SK-N-SH (cell line): ENCODE data around the gene LILRB4. TPM values are rescaled to one million over a fixed set of nuclear protein-coding genes. Genes with fewer than 3 reads are reported as not detected.

ENCODE experiments used
- CTCF ChIA-PET: fragments of 300-600, 350-600 bp; formaldehyde crosslinking; extraction: SDS; loops from one replicate; lab custom pipeline; 2021; lab: Yijun Ruan, JAX
- POLR2A ChIA-PET: fragments of 350-600 bp; sonication (Branson Sonifier 250); formaldehyde crosslinking; extraction: SDS; loops from one replicate; lab custom pipeline; 2020; ENCODE audit warnings: antibody characterized with exemption, inconsistent platforms; lab: Yijun Ruan, JAX
- DNase-seq: peaks from one replicate; pipeline ENCODE4 v3.0.0; 2012
- H2AFZ ChIP-seq: fragments of 200-600 bp; sonication (generic); 2 replicates; pipeline ENCODE4 v1.8.1; 2016; ENCODE audit warnings: antibody characterized with exemption, mild to moderate bottlenecking, low read depth
- H3F3A ChIP-seq: fragments of 200-600 bp; sonication (generic); replicated peaks from 2 replicates; pipeline ENCODE3; 2016; ENCODE audit warnings: antibody characterized with exemption, mild to moderate bottlenecking; ENCODE audit not compliant: insufficient read depth
- H3K27ac ChIP-seq, 2 experiments: fragments of 200-500 bp in 1 of 2; fragments of 200-600 bp in 1 of 2; sonication (Bioruptor generic) in 1 of 2; sonication (generic), shearing (Covaris generic) in 1 of 2; 2 replicates each; pipeline versions ENCODE4 v1.5.1 to v1.6.1; 2014 to 2016; ENCODE audit warnings: low read depth in 2 of 2, inconsistent platforms in 1 of 2, low read length in 1 of 2, mild to moderate bottlenecking in 1 of 2, mixed read lengths in 1 of 2
- H3K27me3 ChIP-seq: fragments of 200-600 bp; sonication (generic), shearing (Covaris generic); 2 replicates; pipeline ENCODE4 v1.6.1; 2016; ENCODE audit warnings: mixed run types; ENCODE audit not compliant: insufficient read depth
- H3K36me3 ChIP-seq, 2 experiments: fragments of 200-500 bp in 1 of 2; fragments of 200-600 bp in 1 of 2; sonication (Bioruptor generic) in 1 of 2; sonication (generic) in 1 of 2; replicated peaks in 1 of 2; 2 replicates each; pipeline versions ENCODE3 to v1.5.1; 2014 to 2016; ENCODE audit warnings: low read length in 1 of 2, mild to moderate bottlenecking in 1 of 2; ENCODE audit not compliant: insufficient read depth in 2 of 2, control insufficient read depth in 1 of 2
- H3K4me1 ChIP-seq, 2 experiments: fragments of 200-500 bp in 1 of 2; fragments of 200-600 bp in 1 of 2; sonication (Bioruptor generic) in 1 of 2; sonication (generic), shearing (Covaris generic) in 1 of 2; 2 replicates each; pipeline versions ENCODE4 v1.5.1 to v1.6.1; 2014 to 2016; ENCODE audit warnings: low read depth in 1 of 2, low read length in 1 of 2, mixed run types in 1 of 2; ENCODE audit not compliant: insufficient read depth in 2 of 2, control insufficient read depth in 1 of 2
- H3K4me2 ChIP-seq: fragments of 200-600 bp; sonication (generic), shearing (Covaris generic); 2 replicates; pipeline ENCODE4 v1.6.1; 2017; ENCODE audit warnings: mixed run types
- H3K4me3 ChIP-seq, 2 experiments: fragments of 200-500 bp in 1 of 2; fragments of 200-600 bp in 1 of 2; sonication (Bioruptor generic) in 1 of 2; sonication (generic), shearing (Covaris generic) in 1 of 2; 2 replicates each; pipeline versions ENCODE4 v1.5.1 to v1.8.1; 2014 to 2016; ENCODE audit warnings: low read depth in 2 of 2, inconsistent platforms in 1 of 2, low read length in 1 of 2, mild to moderate bottlenecking in 1 of 2, mixed read lengths in 1 of 2, moderate library complexity in 1 of 2
- H3K79me2 ChIP-seq: fragments of 200-600 bp; sonication (generic); 2 replicates; pipeline ENCODE4 v1.8.1; 2017; ENCODE audit warnings: mild to moderate bottlenecking; ENCODE audit not compliant: insufficient read depth
- H3K9ac ChIP-seq: fragments of 200-600 bp; sonication (generic); 2 replicates; pipeline ENCODE4 v1.6.1; 2017; ENCODE audit warnings: mixed run types
- H3K9me2 ChIP-seq: fragments of 200-600 bp; sonication (generic); 2 replicates; pipeline ENCODE4 v1.6.1; 2017; ENCODE audit warnings: mixed run types
- H3K9me3 ChIP-seq: fragments of 200-600 bp; sonication (generic); 2 replicates; pipeline ENCODE4 v1.6.1; 2017; ENCODE audit warnings: mixed run types, mild to moderate bottlenecking, moderate library complexity
- H4K20me1 ChIP-seq: fragments of 200-600 bp; sonication (generic); 2 replicates; pipeline ENCODE4 v1.6.1; 2017; ENCODE audit warnings: mild to moderate bottlenecking, mixed run types; ENCODE audit not compliant: insufficient read depth
- CHD2 ChIP-seq: fragments of 150-350 bp; IDR thresholded peaks from 2 replicates; pipeline ENCODE4 v1.6.1; 2018; ENCODE audit warnings: low read length; ENCODE audit not compliant: partially characterized antibody
- EP300 ChIP-seq, 2 experiments: IDR thresholded peaks; 2 replicates each; pipeline versions ENCODE4 v1.4.0 to v1.6.1; 2012; ENCODE audit warnings: borderline replicate concordance in 1 of 2, low read depth in 1 of 2, low read length in 1 of 2
- FOSL2 ChIP-seq: IDR thresholded peaks from 2 replicates; pipeline ENCODE4 v1.4.0; 2012; ENCODE audit warnings: low read depth, mild to moderate bottlenecking, moderate library complexity, borderline replicate concordance
- FOXJ3 ChIP-seq: sonication (generic); formaldehyde crosslinking; IDR thresholded peaks from 2 replicates; pipeline ENCODE4 v1.5.1; 2020; ENCODE audit warnings: mild to moderate bottlenecking, missing genetic modification reagents
- GATA2 ChIP-seq: sonication (generic); formaldehyde crosslinking; IDR thresholded peaks from 2 replicates; pipeline ENCODE4 v1.5.0; 2020; ENCODE audit warnings: mild to moderate bottlenecking, missing genetic modification reagents
- JUND ChIP-seq: IDR thresholded peaks from 2 replicates; pipeline ENCODE4 v1.4.0; 2012
- MEF2A ChIP-seq: IDR thresholded peaks from 2 replicates; pipeline ENCODE4 v1.4.0; 2012; ENCODE audit warnings: low read depth, borderline replicate concordance
- PBX3 ChIP-seq: IDR thresholded peaks from 2 replicates; pipeline ENCODE4; 2012
- RCOR1 ChIP-seq: fragments of 150-350 bp; IDR thresholded peaks from 2 replicates; pipeline ENCODE4 v1.6.1; 2017; ENCODE audit warnings: antibody characterized with exemption, low read length
- REST ChIP-seq: IDR thresholded peaks from 2 replicates; pipeline ENCODE4 v1.6.1; 2012; ENCODE audit warnings: mild to moderate bottlenecking, low read depth, low read length, moderate library complexity
- RFX5 ChIP-seq: IDR thresholded peaks from 2 replicates; pipeline ENCODE4 v1.6.1; 2012; ENCODE audit warnings: mild to moderate bottlenecking, improper control_type of control experiment, low read length
- TAF1 ChIP-seq: IDR thresholded peaks from 2 replicates; pipeline ENCODE4 v1.6.1; 2012; ENCODE audit warnings: low read depth, mild to moderate bottlenecking, low read length, moderate library complexity, borderline replicate concordance
- TCF12 ChIP-seq: IDR thresholded peaks from 2 replicates; pipeline ENCODE4 v1.4.0; 2012
- TEAD4 ChIP-seq: IDR thresholded peaks from 2 replicates; pipeline ENCODE4 v1.4.0; 2012; ENCODE audit warnings: mild to moderate bottlenecking, borderline replicate concordance; ENCODE audit not compliant: insufficient read depth
- YY1 ChIP-seq: IDR thresholded peaks from 2 replicates; pipeline ENCODE4 v1.4.0; 2012; ENCODE audit warnings: low read depth, mild to moderate bottlenecking
- ZBTB33 ChIP-seq: IDR thresholded peaks from 2 replicates; pipeline ENCODE4 v1.4.0; 2012; ENCODE audit warnings: low read depth, borderline replicate concordance
- WGBS: methylation state at CpG from one replicate; pipeline ENCODE4 v1.1.6; 2017; ENCODE audit warnings: low lambda C conversion rate; 5-methylcytosine and 5-hydroxymethylcytosine counted together
- polyA plus RNA-seq, 3 experiments: library from polyadenylated mRNA; depleted of rRNA; stranded (reverse); fragments of >200 nt; gene quantifications; 2 replicates each; pipeline ENCODE4 v1.2.3, GENCODE V29; 2012

The LILRB4 gene
- polyA plus RNA-seq, 1 of the 3 experiments (the other 2 are of a cell fraction) = not detected

GRCh38 chr19:54704928-54705327 lies 42.1 kb downstream of the LILRB4 start:
- no peak overlapping the region for H3K4me2 ChIP-seq
- no peaks in the 10 kb centered on the region for H3K9me3 ChIP-seq
- H3K79me2 ChIP-seq = no peaks in the 10 kb centered on the region
- POLR2A ChIA-PET = no interaction called here
- H3F3A ChIP-seq = no peaks in the 10 kb centered on the region
- no peaks in the 10 kb centered on the region for H4K20me1 ChIP-seq
- DNase-seq = no peak
- peaks cover 3% of the 10 kb centered on the region; the same call in 1 of the 2 replicates for H3K27me3 ChIP-seq
- WGBS = 4% methylated on average over 6 of the region's 8 CpGs
- H3K36me3 ChIP-seq = no peaks in the 10 kb centered on the region
- H3K4me3 ChIP-seq = no peak overlapping the region
- CTCF ChIA-PET = no interaction called here
- no peak overlapping the region for H3K9ac ChIP-seq
- H3K27ac ChIP-seq = no peak overlapping the region
- TF ChIP-seq PBX3 (no peak), RCOR1 (no peak), TEAD4 (no peak), REST (no peak), EP300 (IDR thresholded peaks at IDR 0.05; ENCODE audit: borderline replicate concordance in 1 of 2, low read depth in 1 of 2, low read length in 1 of 2) (no peak), ZBTB33 (no peak), GATA2 (no peak), FOXJ3 (no peak), TCF12 (no peak), TAF1 (no peak), MEF2A (no peak), JUND (no peak), FOSL2 (no peak), CHD2 (no peak), YY1 (no peak), RFX5 (no peak)
- no peaks in the 10 kb centered on the region for H3K9me2 ChIP-seq
- H2AFZ ChIP-seq = no peak overlapping the region
- H3K4me1 ChIP-seq = no peaks in the 10 kb centered on the region
